B cell (primary cell): Measurements from ENCODE around the gene CD96.

Experiments
- EZH2 ChIP-seq: IDR thresholded peaks from 2 replicates; pipeline ENCODE4 v1.6.1; 2012; ENCODE audit warnings: borderline replicate concordance, low read depth, mild to moderate bottlenecking, moderate library complexity, low read length; ENCODE audit not compliant: insufficient read depth, poor library complexity, severe bottlenecking
- TF ChIP-seq, protein P1 (sequence below): fragments of 200-600 bp; IDR thresholded peaks from one replicate; pipeline ENCODE4 v1.8.0; 2022; ENCODE audit warnings: antibody characterized with exemption, mild to moderate bottlenecking

DNA sequence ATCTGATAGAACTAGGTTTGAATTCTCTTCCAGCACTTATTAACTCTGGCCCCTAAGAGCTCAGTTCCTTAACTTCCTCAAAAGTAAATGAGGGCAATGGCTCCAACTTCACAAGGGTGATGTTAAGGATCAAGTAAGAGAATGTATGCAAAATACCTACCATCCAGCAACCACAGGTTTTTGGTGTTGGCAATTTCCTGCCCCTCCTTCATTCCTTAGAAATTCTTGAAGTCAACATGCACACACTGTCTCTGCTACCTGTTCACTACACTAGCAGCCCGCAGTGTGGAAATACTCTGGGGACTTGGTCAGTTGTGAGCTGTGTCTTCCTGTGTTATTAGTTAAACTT lies 48.1 kb downstream of the CD96 start:
- TF ChIP-seq, protein P1, sequence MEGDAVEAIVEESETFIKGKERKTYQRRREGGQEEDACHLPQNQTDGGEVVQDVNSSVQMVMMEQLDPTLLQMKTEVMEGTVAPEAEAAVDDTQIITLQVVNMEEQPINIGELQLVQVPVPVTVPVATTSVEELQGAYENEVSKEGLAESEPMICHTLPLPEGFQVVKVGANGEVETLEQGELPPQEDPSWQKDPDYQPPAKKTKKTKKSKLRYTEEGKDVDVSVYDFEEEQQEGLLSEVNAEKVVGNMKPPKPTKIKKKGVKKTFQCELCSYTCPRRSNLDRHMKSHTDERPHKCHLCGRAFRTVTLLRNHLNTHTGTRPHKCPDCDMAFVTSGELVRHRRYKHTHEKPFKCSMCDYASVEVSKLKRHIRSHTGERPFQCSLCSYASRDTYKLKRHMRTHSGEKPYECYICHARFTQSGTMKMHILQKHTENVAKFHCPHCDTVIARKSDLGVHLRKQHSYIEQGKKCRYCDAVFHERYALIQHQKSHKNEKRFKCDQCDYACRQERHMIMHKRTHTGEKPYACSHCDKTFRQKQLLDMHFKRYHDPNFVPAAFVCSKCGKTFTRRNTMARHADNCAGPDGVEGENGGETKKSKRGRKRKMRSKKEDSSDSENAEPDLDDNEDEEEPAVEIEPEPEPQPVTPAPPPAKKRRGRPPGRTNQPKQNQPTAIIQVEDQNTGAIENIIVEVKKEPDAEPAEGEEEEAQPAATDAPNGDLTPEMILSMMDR: no peak
- no peak for TF ChIP-seq EZH2
